Measurements from ENCODE around the gene RABGGTA. TPM values are rescaled to one million over a fixed set of nuclear protein-coding genes. Genes with fewer than 3 reads are reported as not detected.
"Not testable (repeated sequence)": the region's sequence is repeated elsewhere in the genome, so short reads cannot be mapped to it uniquely, and the experiment has no call there.

The RABGGTA gene
- total RNA-seq, 1 experiment from 2014 or later: 25.6 TPM

DNA sequence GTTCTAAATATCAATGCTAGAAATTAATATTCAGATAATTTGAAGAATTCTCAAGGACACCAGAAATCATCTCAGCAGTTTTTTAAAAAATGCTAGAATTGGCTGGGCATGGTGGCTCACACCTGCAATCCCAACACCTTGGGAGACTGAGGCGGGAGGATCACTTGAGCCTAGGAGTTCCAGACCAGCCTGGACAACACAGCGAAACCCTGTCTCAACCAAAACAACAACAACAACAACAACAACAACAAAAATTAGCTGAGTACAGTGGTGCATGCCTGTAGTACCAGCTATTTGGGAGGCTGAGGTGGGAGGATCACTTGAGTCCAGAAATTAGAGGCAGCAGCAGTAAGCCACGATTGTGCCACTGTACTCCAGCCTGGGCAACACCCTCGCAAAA lies 52.3 kb downstream of the RABGGTA start:
- no peak overlapping the region for H2BK15ac ChIP-seq (ENCODE audit: low read depth, low read length)
- H2BK5ac ChIP-seq (ENCODE audit: insufficient read length, low read length): no peak overlapping the region
- no peak overlapping the region for H3K9ac ChIP-seq (ENCODE audit: extremely low read depth, insufficient read length, low read length)
- no peak overlapping the region for H2BK12ac ChIP-seq (ENCODE audit: insufficient read length, low read depth, low read length)
- Mint-ChIP-seq H3K9me3 (no peaks in the 10 kb centered on the region), H3K4me3 (no peak overlapping the region), H3K4me1 (peaks cover 11 to 13% of the 10 kb centered on the region in 2 experiments), H3K27ac (no peak overlapping the region), H3K36me3 (ENCODE audit: insufficient read depth in 1 of 3, low read depth in 3 of 3) (peaks cover 0 to 13% (median 9%) of the 10 kb centered on the region in 3 experiments; a peak in 5 of 7 replicates), H3K27me3 (ENCODE audit: low read depth) (no peaks in the 10 kb centered on the region)
- H4K8ac ChIP-seq (replicated peaks; ENCODE audit: insufficient read length, low read depth, low read length): no peak overlapping the region
- H3K4ac ChIP-seq (ENCODE audit: low read depth, low read length): no peak overlapping the region
- no peaks in the 10 kb centered on the region for H3K27me3 ChIP-seq (ENCODE audit: insufficient read depth, low read length)
- peaks cover 8% of the 10 kb centered on the region for H3K23me2 ChIP-seq (ENCODE audit: insufficient read length, low read depth, low read length, poor library complexity, severe bottlenecking)
- H3K79me1 ChIP-seq (ENCODE audit: insufficient read depth, low read depth, low read length, poor library complexity, severe bottlenecking): peaks cover 11% of the 10 kb centered on the region
- no peaks in the 10 kb centered on the region for H3K4me1 ChIP-seq (ENCODE audit: insufficient read depth, low read length)
- H3K56ac ChIP-seq (ENCODE audit: insufficient read length, low read depth, low read length): no peak overlapping the region
- no peak overlapping the region for H3K4me2 ChIP-seq (ENCODE audit: insufficient read depth, insufficient read length, low read length)
- H3T11ph ChIP-seq (ENCODE audit: low read length): no peak overlapping the region
- H3K27ac ChIP-seq (ENCODE audit: insufficient read length, low read depth, low read length): no peak overlapping the region
- peaks cover 3% of the 10 kb centered on the region; the same call in 1 of the 2 replicates for H3K79me2 ChIP-seq (ENCODE audit: insufficient read depth, low read length)
- H4K20me1 ChIP-seq (ENCODE audit: control insufficient read depth, insufficient read depth, insufficient read length): no peaks in the 10 kb centered on the region
- TF ChIP-seq, protein P1, sequence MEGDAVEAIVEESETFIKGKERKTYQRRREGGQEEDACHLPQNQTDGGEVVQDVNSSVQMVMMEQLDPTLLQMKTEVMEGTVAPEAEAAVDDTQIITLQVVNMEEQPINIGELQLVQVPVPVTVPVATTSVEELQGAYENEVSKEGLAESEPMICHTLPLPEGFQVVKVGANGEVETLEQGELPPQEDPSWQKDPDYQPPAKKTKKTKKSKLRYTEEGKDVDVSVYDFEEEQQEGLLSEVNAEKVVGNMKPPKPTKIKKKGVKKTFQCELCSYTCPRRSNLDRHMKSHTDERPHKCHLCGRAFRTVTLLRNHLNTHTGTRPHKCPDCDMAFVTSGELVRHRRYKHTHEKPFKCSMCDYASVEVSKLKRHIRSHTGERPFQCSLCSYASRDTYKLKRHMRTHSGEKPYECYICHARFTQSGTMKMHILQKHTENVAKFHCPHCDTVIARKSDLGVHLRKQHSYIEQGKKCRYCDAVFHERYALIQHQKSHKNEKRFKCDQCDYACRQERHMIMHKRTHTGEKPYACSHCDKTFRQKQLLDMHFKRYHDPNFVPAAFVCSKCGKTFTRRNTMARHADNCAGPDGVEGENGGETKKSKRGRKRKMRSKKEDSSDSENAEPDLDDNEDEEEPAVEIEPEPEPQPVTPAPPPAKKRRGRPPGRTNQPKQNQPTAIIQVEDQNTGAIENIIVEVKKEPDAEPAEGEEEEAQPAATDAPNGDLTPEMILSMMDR (conservative IDR thresholded peaks at IDR 0.05): no peak
- no peak overlapping the region for H3K23ac ChIP-seq (ENCODE audit: insufficient read length, low read depth, low read length)
- H3K9me3 ChIP-seq (ENCODE audit: control insufficient read depth, low read depth, low read length): no peaks in the 10 kb centered on the region
- H4K5ac ChIP-seq (ENCODE audit: insufficient read length, low read depth, low read length): no peak overlapping the region
- no peak for DNase-seq
- H3K14ac ChIP-seq (ENCODE audit: insufficient read depth, low read length): no peak overlapping the region
- no peak overlapping the region for H2BK20ac ChIP-seq (ENCODE audit: low read depth, low read length, poor library complexity, severe bottlenecking)
- no peak overlapping the region for H4K91ac ChIP-seq (ENCODE audit: insufficient read length, low read depth, low read length)
- no peak overlapping the region for H3K18ac ChIP-seq (ENCODE audit: insufficient read length, low read depth, low read length)
- no peak overlapping the region for H2BK120ac ChIP-seq (ENCODE audit: low read depth, low read length, poor library complexity, severe bottlenecking)
- no peak overlapping the region for H2AFZ ChIP-seq (ENCODE audit: low read length)
- no CpG with 5 or more reads among the region's 4 CpGs for WGBS (ENCODE audit: extremely low coverage, insufficient read length, low lambda C conversion rate)
- no peak overlapping the region for H2AK5ac ChIP-seq (ENCODE audit: insufficient read length, low read length)

DNA sequence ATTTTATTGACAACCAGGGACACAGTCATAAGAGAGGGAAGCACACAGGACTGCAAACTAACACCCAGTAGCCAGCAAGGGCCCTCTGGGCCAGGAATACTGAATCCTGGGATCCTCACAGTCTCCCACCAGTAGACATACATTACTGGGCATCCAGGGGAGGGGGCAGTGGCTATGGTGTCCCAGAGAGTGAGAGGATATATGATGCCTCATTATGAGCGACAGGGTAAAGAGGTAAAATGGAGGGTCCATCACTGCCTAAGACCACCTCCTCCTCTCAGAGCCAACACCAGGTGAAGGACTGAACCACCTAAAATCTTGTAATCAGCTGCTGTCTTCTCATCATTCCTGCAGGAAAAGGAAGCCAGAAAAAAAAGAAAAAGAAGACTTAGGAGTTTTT lies 54.5 kb downstream of the RABGGTA start:
- not testable (repeated sequence) for H2AFZ ChIP-seq (ENCODE audit: low read length); H3K79me2 ChIP-seq (ENCODE audit: insufficient read depth, low read length); H2BK15ac ChIP-seq (ENCODE audit: low read depth, low read length); H3K27me3 Mint-ChIP-seq (ENCODE audit: low read depth); H3K4me3 Mint-ChIP-seq; H3K23ac ChIP-seq (ENCODE audit: insufficient read length, low read depth, low read length); H3K4ac ChIP-seq (ENCODE audit: low read depth, low read length); H3K27ac Mint-ChIP-seq; H3K56ac ChIP-seq (ENCODE audit: insufficient read length, low read depth, low read length); H4K5ac ChIP-seq (ENCODE audit: insufficient read length, low read depth, low read length); H2BK20ac ChIP-seq (ENCODE audit: low read depth, low read length, poor library complexity, severe bottlenecking); H4K20me1 ChIP-seq (ENCODE audit: control insufficient read depth, insufficient read depth, insufficient read length); H3K4me1 ChIP-seq (ENCODE audit: insufficient read depth, low read length); H3K9me3 ChIP-seq (ENCODE audit: control insufficient read depth, low read depth, low read length); H3K27me3 ChIP-seq (ENCODE audit: insufficient read depth, low read length); H2AK5ac ChIP-seq (ENCODE audit: insufficient read length, low read length); H3K9ac ChIP-seq (ENCODE audit: extremely low read depth, insufficient read length, low read length); H2BK5ac ChIP-seq (ENCODE audit: insufficient read length, low read length); H2BK12ac ChIP-seq (ENCODE audit: insufficient read length, low read depth, low read length); H2BK120ac ChIP-seq (ENCODE audit: low read depth, low read length, poor library complexity, severe bottlenecking); H3K4me2 ChIP-seq (ENCODE audit: insufficient read depth, insufficient read length, low read length); H3K27ac ChIP-seq (ENCODE audit: insufficient read length, low read depth, low read length); H3T11ph ChIP-seq (ENCODE audit: low read length); H3K14ac ChIP-seq (ENCODE audit: insufficient read depth, low read length); H3K18ac ChIP-seq (ENCODE audit: insufficient read length, low read depth, low read length); DNase-seq; H4K91ac ChIP-seq (ENCODE audit: insufficient read length, low read depth, low read length); H3K79me1 ChIP-seq (ENCODE audit: insufficient read depth, low read depth, low read length, poor library complexity, severe bottlenecking); H3K9me3 Mint-ChIP-seq; H4K8ac ChIP-seq (replicated peaks; ENCODE audit: insufficient read length, low read depth, low read length)
- no CpG with 5 or more reads among the region's 1 CpG for WGBS (ENCODE audit: extremely low coverage, insufficient read length, low lambda C conversion rate)
- peaks cover 11% of the 10 kb centered on the region for H3K23me2 ChIP-seq (ENCODE audit: insufficient read length, low read depth, low read length, poor library complexity, severe bottlenecking)
- Mint-ChIP-seq H3K4me1 (peaks cover 18 to 26% of the 10 kb centered on the region in 2 experiments), H3K36me3 (ENCODE audit: insufficient read depth in 1 of 3, low read depth in 3 of 3) (peaks cover 0 to 15% (median 9%) of the 10 kb centered on the region in 3 experiments; a peak in 5 of 7 replicates)

All from H9 (cell line).